NCI-H2029 (cell line): ENCODE results near the gene SMURF1.

ENCODE experiments used
- DNase-seq: peaks from one replicate; lab custom pipeline; 2025; lab: John Stamatoyannopoulos, UW

Gene SMURF1

DNA sequence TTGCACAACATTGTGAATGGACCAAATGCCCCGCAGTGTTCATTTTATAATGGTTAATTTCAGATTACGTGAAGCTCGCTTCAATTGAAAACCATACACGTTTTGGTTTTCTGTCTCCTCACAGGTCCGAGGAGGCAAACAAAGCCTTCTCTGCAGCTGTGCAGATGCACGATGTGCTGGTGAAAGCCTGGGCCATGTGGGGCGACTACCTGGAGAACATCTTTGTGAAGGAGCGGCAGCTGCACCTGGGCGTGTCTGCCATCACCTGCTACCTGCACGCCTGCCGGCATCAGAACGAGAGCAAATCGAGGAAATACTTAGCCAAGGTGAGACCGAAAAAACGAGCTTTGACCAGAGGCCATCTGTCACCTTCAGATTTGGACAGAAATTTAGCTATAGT is 155.3 kb downstream of the SMURF1 start:
- no peak for DNase-seq

DNA sequence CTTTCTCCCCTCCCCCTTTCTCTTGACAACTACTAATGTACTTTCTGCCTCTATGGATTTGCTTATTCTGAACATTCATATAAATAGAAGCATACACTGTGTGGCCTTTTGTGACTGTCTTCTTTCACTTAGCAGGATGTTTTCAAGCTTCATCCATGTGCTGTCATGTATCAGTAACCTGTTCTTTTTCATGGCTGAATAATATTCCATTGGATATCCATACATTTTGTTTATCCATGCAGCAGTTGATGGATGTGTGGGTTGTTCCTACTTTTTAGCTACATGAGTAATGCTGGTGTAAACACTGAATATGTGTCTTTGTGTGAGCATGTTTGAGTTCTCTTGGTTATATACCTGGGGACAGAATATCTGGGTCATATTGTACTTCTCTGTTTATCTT is 158.0 kb downstream of the SMURF1 start:
- no peak for DNase-seq

DNA sequence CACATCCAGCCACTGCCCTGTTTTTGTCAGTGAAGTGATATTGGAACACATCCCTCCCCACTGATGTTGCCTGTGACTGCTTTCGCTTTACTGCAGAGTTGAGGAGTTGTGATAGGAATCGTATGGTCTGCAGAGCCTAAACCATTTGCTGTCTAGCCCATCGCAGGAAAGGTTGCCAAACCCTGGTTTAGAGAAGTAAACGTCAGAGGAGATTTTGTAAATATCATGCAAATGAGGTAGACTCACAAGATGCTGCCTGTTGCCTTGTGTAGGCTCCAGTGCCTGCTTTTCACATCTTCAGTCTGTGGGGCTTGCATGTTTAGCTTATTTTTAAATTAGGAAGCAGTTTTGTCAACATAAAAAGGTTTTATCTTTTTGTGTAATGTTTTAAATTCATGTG is 158.5 kb downstream of the SMURF1 start:
- DNase-seq = no peak

DNA sequence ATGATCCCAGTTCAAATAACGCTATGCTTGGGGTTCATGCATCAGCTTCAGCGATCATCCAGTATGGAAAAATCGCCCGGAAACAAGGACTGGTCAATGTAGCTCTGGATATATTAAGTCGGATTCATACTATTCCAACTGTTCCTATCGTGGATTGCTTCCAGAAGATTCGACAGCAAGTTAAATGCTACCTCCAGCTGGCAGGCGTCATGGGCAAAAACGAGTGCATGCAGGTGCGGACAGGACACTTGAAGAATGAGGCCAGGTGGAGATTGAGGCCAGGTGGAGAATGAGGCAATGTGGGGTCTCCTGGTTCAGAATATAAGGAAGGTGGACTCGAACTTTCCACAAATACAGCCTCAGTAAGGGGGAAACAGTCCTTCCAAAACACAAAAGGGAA is 159.8 kb downstream of the SMURF1 start:
- no peak for DNase-seq

DNA sequence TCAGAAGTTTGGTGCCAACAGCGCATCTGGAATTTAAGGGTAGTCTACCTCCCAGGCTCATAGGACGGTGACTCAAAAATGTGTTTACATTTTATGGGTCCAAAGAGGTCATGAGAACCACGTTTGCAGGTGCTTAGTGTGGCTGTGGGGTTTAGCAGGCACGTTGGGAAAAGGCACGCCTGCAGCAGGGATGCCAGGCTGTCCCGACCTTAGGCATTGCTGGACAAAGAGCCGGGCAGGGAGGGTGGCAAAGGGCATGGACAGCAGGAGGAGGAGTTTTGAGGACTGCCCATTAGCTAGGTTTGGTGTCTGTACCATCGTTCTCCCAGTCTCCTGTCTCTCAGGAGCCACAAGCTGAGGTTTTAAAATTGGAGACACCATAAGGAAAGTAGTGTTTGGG is 161.2 kb downstream of the SMURF1 start:
- DNase-seq = no peak

DNA sequence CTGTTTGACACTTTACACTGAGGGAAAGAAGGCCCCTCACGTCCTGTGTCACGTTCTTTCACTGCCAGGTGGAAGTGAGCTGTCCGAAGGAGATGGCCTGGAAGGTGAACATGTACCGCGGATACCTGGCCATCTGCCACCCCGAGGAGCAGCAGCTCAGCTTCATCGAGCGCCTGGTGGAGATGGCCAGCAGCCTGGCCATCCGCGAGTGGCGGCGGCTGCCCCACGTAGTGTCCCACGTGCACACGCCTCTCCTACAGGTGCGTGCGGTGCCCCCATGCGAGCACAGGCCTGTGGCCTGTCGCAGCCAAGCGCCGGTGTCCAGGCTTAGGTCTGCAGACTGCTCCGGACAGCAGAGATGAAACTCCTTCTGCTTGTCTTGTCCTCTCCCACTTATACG is 162.2 kb downstream of the SMURF1 start:
- DNase-seq = no peak

DNA sequence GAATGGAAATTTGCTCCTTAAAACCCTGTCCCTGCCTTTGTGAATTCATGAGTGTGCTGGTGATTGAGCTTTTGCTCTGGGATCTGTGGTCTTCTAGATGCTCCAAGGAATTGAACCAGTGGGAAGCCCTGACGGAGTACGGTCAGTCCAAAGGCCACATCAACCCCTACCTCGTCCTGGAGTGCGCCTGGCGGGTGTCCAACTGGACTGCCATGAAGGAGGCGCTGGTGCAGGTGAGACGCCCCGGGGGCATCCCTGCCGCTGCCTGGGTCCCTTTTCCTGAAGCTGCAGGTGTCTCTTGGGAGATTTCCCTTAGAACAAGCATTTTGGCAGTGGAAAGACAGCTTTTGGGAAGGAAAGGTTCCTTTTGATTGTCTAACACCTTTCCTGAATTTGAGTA is 165.2 kb downstream of the SMURF1 start:
- no peak for DNase-seq
